CD1c-positive myeloid dendritic cell (primary cell): Measurements from ENCODE around the gene DNASE1.
"Not testable (repeated sequence)": the region's sequence is repeated elsewhere in the genome, so short reads cannot be mapped to it uniquely, and the experiment has no call there.

ENCODE experiments used
- DNase-seq: peaks from one replicate; pipeline ENCODE4 v3.0.0-alpha.2; 2016; ENCODE audit errors: extremely low spot score

The DNASE1 gene

GRCh38 chr16:3641801-3642396 lies 12.6 kb upstream of the DNASE1 start:
- no peak for DNase-seq

DNA sequence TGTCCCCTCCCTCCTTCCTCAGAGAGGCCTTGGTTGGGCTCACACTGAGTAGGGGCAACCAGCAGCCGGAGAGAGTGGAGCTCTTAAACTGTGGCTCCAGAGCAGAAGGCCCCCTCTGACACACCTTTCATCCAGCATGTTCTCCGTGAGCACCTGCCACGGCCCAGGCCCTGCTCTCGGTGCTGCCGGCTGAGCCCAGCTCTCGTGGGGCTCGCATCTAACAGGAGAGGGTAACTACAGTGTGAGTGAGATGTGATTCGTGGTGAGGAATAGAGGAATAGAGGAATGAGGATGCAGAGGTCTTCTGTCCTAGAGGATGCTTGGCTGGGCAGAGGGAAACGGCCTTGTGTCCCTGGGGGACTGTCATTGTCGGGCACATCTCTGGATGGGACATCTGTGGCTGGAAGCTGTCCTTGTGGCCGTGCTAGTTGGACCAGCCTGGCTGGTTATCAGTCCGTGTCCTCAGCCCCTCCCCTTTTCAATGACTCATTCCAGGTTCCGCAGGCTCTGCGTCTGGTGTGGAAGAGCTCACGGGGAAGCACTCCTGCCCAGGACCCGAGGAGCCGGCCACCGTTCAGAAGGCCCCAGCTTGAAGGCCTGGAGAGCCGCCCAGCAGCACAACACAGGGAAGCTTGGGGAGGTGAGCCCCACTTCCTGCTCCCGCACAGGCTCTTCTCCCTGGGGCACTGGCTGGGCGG lies 11.9 kb upstream of the DNASE1 start:
- DNase-seq, result no peak

DNA sequence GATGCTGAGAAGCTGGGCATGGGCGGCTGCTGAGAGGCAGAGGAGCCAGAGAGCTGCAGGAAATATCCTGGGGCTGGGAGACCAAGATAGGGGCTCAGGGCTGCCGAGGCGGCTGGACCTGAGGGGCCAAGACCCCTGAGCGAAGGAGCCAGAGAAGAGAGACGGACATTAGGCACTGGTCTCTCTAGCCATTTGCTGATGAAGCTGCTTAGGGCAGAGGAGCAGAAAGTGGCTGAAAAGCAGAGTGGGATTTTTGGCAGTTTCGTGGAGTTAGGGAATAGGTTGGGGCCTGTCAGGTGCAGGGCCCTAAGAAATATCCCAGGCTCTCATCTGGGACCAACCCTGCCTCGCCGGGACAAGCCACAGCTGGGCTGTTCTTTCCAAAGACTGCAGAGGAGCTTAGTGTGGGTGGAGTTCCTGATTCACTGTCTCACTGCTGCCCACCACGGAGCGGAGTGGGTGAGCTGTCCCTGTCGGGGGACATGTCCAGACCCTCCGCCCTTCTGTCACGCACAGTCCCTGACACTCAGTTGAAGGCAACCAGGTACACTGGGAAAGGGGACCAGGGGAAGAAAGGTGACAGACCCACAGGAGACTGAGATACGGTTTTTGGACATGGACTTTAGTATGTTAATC lies 11.3 kb upstream of the DNASE1 start:
- DNase-seq, result no peak

DNA sequence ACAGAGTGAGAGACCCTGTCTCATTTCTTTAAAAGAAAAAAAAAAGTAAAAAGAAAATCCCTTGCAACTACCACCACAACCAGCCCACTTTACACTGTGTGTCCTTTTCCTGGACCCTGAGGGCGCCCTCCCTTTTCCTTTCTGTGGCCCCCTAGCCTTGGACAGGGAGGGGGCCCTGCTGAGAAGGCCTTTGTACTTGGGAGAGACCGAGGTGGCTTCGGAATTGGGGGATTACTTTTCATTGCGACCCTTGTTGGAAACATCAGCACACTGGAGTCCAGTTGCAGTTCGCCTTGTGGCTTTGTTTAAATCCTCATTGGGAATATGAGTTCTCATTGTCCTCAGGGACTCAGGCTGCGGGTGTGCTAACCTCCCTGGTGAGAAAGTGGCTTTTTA lies 9.4 kb upstream of the DNASE1 start:
- no peak for DNase-seq

DNA sequence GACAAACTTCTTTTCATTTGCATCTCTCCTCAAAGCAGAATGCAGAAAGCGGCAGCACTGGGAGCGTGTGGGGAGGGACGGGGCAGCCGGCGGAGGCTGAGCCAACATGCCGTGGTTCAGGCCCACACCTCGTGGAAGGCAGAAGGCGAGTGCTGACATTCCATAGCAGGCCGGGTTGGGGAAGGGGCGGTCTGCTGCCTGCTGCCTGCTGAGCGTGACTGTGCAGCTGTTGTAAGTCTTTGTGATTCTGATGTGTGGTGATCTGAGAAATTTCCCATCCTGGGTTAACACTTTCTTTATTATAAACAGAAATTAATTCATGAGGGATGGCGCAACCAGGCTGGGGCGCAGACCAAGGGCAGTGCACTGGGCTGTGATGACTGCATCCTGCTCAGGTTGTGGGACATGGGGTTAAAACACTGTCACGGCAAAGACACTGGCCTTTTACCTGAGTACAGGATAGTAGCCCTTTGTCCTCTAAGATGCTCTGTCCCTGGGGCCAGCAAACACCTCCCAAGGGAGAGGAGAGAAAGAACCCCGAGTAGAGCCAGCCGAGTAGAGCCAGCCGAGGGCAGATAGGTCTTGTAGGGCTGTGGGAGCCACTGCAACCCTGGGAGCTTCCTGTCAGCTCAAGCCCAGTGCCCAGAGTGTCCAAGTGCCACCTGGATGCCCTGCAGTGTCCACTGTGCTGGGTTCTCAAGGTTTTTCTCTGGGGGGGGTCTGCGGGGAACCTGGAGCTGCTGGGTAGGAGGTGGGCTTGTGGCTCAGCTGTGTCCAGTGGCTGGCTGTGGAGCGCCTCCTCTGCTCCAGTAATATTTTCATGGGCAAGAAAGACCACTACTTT lies 8.8 kb upstream of the DNASE1 start:
- no peak for DNase-seq

GRCh38 chr16:3646348-3646920 lies 8.1 kb upstream of the DNASE1 start:
- DNase-seq, result no peak

DNA sequence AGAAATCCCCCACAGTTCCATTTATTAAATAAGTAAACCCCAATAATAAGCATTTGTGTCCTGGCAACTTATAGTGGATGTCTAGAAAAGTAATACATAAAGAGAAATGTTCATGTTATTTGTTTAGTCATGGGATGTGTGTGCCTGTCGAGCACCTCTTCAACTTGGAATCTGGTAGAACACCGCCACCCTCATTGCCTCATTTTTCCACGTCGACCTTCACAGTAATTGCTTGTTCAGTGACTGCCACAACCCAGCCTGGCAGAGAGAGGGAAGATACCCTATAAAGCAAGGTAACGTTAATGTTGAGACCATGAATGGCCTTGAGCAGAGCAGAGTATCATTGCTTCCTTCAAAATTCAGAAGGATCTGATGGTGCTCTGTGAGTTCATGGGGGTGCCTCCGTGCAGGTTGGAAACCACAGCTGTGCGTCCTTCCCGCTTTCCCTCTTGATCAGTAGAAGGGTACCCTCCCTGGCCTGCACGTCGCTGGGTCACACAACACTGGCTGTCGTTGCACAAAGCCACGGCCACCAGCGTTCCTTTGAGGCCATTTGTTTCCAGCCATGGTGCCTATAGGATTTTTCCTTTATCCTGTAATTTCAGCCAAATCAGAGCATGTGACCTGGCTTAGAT lies 3.7 kb upstream of the DNASE1 start:
- no peak for DNase-seq

- no peak for DNase-seq
Measured at GRCh38 chr16:3651461-3652372, 2.8 kb upstream of the DNASE1 start.

GRCh38 chr16:3652373-3653195 lies 1.9 kb upstream of the DNASE1 start:
- no peak for DNase-seq

- no peak for DNase-seq
Measured at GRCh38 chr16:3655030-3655395, 522 bp downstream of the DNASE1 start.

GRCh38 chr16:3655396-3656159 lies 1.1 kb downstream of the DNASE1 start:
- DNase-seq, result no peak

GRCh38 chr16:3656160-3656490 lies 1.6 kb downstream of the DNASE1 start:
- not testable (repeated sequence) for DNase-seq

DNA sequence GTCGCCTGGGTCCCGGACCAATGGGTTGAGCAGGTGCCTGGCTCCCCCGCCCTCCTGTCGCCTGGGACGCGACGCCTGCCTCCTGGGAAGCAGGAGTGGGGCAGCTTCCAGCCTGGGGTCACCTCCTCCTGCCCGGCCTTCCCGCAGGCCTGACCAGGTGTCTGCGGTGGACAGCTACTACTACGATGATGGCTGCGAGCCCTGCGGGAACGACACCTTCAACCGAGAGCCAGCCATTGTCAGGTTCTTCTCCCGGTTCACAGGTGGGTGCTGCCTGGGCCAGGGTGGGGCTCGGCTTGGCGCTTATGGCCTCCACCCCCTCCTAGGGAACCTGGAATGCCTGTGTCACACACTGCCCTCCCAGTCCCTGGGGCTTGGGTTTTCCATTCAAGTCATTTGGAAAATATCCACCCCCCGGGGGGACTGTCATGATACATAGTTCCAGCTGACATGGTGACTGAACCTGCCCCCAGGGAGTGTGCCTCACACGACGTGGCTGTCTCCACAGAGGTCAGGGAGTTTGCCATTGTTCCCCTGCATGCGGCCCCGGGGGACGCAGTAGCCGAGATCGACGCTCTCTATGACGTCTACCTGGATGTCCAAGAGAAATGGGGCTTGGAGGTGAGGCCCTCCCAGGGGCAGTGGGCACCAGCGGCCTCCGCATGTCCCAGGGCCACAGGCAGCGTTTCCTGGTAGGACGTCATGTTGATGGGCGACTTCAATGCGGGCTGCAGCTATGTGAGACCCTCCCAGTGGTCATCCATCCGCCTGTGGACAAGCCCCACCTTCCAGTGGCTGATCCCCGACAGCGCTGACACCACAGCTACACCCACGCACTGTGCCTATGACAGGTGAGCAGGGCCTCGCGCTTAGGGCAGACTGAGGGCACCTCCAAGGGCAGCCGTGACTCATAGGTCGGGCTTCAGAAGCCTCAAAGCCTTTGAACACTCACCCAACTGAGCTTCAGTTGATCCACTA lies 2.3 kb downstream of the DNASE1 start:
- no peak for DNase-seq

- DNase-seq, result no peak
Measured at GRCh38 chr16:3659251-3659650, 4.8 kb downstream of the DNASE1 start.

DNA sequence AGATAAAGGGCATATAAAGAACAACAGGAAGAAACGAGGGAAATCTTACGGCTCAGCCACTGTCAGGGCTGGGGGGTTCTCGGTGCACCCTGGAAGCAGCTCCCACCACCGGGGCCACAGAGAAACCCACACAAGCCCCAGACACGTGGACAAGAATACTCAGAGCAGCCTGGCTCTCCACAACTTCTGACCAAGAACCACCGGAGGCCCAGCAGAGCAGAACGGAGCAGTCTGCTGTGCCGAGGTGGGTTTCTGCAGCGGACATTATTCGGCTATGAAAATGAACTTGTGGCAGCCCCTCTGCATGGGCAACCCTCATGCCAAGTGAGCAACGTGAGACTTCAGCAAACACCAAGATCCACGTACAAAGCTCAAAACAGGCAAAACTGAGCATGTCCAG lies 6.8 kb downstream of the DNASE1 start:
- no peak for DNase-seq

DNA sequence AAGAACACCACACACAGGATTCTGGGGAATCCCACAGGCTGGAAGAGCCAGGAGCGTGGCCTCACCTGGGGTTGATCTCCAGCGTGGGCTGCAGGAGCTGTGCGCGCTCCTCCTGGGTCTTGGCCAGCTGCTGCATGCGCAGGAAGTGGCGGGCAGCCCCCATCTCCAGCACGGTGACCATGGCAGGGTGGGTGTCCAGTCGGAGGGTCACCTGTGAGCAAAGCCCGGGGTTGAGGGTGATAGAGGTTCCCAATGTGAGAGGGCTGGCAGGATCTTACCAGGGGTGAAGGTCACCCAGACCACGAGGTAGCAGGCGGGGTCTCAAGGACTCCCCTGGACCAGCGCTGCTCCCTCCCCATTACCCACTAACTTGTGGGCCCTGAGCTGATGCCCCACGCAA lies 7.4 kb downstream of the DNASE1 start:
- no peak for DNase-seq

- no peak for DNase-seq
Measured at GRCh38 chr16:3662601-3663000, 8.1 kb downstream of the DNASE1 start.
